HG02642 (cell line): Measurements from ENCODE around the gene ZBTB26.
A peak's percentile ranks its signal among the peaks of the same experiment; 100 is the strongest.

Experiments used
- ATAC-seq: cut with Tn5 transposase; IDR thresholded peaks from one replicate; pipeline ENCODE4 v1.9.1; 2021; ENCODE audit warnings: mild to moderate bottlenecking; ENCODE audit not compliant: unreplicated experiment, poor library complexity

ZBTB26 gene, protein sequence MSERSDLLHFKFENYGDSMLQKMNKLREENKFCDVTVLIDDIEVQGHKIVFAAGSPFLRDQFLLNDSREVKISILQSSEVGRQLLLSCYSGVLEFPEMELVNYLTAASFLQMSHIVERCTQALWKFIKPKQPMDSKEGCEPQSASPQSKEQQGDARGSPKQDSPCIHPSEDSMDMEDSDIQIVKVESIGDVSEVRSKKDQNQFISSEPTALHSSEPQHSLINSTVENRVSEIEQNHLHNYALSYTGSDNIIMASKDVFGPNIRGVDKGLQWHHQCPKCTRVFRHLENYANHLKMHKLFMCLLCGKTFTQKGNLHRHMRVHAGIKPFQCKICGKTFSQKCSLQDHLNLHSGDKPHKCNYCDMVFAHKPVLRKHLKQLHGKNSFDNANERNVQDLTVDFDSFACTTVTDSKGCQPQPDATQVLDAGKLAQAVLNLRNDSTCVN

DNA sequence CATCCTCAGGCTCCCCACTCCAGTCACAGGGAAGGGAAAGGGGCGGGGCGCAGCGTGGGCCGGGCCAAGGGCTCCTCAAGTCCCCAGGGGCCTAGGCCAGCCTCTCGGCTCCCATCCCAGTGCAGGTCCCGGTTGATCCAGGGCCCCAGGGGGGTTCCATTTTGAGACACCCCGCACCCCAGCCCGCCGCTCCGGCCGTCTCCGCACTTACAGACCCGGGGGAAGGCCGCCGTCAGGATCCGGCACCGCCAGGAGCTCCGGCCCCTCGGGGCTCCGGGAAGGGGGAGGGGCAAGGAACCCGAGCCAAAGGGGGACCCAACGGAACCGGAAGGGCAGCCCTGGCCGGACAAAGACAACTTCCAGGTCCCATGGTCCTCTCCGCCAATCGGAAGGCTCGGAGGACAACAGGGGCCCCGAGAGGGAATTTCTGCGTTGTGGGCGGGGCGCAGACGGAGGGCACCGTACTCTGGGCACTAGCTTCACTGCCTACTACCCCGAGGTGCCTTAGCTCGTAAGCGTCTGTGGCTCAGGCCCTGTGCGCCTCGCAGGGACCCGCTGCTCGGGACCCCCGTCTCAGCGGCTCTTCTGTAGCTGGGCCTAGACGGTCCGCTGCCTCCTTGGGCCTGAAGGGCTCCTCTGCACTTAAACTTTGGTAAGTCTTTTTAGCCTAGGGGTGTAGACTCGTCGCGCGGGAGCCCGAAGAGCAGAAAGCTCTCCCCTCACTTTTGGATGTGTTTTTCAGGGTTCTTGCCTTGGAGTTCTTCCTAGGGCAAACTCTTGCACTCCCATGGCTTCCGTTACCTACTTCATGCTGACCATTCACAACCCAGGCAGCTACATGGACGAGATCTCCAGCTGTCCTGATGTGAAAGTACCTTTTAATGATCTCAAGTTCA is at the start of gene ZBTB26:
TSS of gene ZBTB26 (minus strand) at position 287 of the 896 bp plus-strand sequence. CDS start 11,578 bp downstream, outside the sequence.
- ATAC-seq = peak; percentile 98

DNA sequence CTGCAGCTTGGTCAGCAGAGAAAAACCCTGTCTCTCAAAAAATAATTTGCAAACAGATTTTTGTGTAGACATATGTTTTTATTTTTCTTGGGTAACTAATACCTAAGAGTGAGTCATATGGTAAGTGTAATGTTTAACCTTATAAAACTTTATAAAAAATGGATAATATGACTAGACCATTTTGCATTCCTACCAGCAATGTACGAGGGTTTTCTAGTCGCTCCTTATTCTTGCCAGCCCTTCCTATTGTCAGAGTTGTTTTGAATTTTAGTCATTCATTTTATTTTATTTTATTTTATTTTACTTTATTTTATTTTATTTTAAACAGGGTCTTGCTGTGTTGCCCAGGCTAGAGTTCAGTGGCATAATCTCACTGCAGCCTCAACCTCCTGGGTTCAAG is 47.3 kb upstream of the ZBTB26 start:
- no peak for ATAC-seq

DNA sequence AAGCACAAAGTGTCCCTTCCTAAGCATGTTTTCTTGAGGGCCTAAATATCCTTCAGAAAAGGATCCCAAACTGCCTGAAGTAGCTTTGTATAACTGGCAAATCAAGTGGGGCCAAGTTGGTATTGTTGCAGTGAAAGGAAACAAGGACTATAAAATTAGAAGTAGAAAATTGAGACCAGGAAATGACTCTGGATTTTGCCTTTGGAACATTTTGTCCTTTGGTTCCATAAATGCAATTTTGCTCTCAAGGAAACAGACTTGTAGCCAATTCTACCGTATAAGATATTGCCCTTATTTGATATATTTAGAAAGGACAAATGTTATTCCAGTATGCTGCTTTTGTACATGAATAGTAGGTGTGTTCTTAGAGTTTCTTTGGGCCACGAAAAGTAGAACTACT is 43.9 kb upstream of the ZBTB26 start:
- no peak for ATAC-seq

DNA sequence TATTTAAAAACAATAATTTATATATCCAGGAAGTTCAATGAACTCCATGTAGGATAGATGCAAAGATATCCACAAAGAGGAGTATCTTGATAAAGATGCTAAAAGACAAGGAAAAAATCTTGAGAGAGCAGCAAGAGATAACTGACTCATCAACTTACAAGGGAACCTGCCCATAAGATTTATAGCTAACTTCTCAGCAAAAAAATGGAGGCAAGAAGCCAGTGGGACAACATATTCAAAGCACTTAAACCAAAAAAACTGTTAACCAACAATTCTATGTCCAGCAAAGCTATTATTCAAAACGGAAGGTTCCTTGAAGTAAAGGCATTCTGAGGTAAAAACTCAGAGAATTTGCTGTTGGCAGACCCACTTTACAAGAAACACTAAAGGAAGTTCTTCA is 29.8 kb upstream of the ZBTB26 start:
- ATAC-seq = no peak

DNA sequence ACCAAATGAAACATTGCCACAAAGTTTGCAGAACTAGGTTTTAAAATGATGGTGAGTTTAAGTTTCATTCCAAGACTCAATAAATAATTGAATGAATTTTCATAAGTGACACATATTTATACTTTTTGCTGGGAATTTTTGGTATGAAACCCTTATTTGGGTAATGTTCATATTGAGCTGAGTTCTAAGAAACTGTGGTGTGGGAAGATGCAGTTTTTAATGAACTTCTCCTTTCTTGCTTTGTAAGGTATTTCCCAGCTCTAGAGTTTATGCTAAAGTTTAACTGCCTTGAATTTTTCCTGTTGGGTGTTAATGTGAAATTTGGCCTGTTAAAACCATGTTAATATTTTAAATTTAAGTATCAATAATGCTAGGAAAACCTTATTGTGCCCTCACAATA is 24.6 kb upstream of the ZBTB26 start:
- no peak for ATAC-seq

DNA sequence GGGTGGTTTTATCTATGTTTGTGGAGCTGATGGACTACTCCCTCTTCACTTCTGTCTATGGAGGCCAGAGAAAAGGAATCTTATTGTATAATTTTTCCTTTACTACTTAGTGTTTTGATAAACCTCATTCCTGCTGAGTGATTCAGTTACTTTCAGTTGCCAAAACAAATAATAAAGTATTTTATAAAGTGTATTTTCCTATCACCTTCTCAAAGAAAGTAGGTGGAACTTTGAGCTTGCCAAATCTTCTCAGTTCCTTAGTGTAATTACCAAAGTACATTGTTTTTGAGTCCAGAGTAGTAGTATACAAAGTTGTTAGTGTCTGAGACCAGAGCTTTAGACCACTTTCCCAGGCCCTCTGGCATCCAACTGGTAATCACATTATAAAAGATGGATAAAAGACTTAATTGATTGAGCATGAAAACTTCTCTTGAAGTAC is 23.0 kb upstream of the ZBTB26 start:
- ATAC-seq = no peak

DNA sequence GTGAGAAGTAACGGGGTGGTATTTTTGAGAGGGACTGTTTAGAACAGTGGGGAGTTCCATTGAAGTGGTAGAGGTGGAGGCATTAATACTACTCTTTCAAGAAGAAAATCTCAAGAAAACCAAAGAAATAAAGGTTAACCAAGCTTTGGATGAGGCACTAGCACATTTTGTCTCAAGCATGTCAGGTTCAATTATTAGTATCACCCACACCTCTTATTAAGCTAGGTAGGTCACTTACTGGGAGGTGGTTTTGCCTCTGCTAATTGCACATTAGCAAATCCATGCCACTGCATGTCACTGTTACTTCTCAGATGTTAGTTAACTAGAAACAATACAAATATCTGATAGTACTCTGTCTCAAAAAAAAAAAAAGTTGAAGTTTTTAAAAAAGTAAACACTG is 19.7 kb upstream of the ZBTB26 start:
- no peak for ATAC-seq

DNA sequence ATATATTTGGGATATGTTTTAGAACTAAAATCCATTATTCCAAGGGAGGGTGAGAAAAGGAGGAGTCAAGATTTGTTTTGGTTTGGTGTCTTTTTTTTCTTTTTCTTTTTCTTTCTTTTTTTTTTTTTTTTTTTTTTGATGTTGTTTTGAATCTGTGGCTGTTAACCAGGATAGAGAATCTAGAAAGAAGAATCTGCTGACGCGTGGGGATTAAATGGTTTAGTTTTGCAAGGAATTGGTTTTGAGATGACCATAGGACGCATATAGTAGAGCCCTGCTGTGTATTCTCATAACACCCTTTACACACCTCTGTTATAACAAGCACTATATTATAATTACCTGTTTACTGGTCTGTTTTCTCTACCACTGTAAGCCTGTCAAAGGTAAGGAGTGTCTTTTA is 19.0 kb upstream of the ZBTB26 start:
- ATAC-seq = no peak

DNA sequence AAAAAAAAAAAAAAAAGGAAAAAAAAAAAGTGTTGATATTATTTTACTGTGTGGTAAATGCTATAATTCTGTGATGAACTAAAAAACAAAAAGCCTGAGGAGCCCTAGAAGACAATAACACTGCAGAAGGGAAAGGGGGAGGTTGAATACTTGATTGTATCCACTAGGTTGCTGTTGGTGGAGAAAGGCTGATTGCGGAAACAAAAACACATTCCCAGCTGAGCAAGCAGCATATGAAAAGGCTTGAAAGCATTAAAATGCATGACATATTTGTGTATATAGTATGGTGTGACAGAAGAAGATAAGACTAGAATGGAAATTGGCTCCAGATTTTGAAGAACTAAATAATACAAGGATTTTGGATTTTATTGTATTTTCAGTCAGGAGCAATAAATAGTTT is 18.4 kb upstream of the ZBTB26 start:
- no peak for ATAC-seq

DNA sequence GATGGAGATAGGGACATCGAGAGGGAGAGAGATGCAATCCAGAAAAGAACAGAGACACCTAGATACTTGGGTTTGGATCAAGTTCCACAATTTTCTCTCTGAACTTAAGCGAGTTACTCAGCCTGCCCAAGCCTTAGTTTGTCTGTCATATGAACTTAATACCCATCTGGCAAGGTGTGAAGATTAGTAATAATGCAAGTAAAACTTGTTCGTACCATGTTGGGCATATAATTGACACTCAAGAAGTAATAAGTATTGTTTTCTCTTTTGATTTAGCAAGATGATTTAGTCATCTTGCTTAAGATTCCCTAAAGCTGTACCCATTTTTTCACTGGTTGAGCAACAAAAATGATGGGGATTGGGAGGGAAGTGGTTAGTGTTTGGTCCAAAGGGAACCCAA is 17.0 kb upstream of the ZBTB26 start:
- ATAC-seq = no peak

DNA sequence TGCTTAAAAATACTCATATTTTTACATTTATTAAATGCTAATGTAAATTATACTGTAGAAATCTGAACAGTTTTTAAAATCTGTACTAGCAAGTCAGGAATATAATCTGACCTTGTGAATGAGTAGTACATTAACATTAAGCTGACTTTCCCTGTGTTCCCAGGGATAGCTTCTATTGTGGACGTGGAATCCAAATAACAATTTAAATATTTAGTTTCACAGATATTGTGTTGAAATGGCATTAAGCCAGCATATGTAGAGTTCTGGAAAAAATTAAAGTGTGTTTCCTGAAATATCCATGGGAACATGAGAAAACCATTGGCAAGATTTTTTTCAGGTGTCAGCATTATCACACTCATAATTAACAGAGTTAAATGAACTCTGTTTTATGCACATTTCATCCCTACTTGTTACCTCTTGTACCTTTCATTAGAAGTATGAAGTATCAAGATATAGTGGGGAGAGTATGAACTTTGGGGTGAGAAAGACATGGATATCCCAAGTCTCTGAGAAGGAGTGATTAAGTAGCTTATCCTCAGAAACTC is 15.2 kb upstream of the ZBTB26 start:
- no peak for ATAC-seq

DNA sequence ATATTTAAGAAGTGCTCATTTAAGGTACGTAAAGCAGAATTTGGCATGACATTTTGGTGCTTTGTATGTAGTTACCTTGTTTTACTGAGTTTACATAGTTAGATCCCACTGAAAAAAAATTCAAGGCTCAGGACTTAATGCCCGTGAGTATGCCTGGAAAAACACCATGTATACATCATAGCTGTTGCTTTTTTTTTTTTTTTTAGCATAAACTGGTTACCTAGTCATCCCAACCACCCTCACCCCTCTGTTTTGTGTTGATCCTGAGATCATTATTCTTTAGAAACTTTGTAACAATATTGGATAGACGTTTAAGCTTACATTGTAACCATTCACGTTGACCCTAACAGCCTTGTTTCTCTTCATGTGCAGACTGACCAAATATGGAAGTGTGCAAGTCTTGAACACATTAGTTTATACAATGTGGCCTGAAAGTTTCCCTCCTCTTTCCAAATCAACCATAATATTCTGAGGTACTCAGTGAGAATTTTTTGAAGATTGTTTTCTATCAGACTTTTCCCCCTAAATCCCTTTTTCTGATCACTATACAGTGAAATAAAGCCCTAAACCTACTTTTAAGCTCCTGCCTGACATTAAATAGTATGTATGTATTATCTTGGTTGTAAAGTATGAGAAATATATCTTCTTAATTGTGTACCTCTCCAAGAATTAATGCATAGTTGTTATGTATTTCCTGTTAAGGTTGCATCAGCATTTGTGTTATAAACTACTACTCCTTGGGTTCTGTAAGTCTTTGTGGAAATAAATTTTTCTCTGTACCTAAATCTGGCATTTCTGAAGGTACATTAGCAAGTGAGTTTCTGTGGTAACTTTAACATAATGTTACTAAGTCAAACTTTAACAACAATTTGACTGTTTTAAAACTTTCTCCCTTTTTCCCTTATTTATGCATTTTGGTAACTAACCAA is 13.9 kb upstream of the ZBTB26 start:
- ATAC-seq = no peak

DNA sequence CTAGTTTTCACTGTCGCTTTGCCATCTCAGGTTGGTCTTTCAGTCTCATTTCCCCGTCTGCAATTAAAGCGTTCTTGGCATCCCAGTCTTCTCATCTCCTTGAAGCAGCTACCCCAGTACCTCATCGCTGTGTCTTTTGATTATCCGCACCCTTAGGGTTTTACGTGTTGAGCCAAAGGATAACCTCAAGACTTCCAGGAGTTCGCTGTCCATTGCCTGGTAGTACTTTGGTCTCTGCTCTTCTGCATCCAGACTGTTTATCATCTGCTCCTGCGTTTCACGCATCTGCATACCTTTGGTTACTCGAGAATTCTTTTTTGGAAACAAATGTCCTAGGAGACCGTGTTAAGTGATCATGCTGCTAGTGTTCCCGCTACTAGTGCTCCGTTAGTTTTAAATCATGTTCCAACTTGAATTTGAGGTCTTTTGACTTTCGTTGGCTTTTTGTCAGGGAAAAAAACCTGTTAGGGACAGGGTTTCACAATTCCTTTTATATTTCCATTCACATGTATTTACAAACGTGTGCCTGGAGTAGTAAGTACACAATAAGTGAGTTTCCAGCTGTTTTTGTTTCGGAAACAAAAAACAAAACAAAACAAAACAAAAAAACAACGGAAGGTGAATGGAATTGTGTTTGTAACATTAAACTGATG is 10.4 kb upstream of the ZBTB26 start:
- ATAC-seq = no peak

DNA sequence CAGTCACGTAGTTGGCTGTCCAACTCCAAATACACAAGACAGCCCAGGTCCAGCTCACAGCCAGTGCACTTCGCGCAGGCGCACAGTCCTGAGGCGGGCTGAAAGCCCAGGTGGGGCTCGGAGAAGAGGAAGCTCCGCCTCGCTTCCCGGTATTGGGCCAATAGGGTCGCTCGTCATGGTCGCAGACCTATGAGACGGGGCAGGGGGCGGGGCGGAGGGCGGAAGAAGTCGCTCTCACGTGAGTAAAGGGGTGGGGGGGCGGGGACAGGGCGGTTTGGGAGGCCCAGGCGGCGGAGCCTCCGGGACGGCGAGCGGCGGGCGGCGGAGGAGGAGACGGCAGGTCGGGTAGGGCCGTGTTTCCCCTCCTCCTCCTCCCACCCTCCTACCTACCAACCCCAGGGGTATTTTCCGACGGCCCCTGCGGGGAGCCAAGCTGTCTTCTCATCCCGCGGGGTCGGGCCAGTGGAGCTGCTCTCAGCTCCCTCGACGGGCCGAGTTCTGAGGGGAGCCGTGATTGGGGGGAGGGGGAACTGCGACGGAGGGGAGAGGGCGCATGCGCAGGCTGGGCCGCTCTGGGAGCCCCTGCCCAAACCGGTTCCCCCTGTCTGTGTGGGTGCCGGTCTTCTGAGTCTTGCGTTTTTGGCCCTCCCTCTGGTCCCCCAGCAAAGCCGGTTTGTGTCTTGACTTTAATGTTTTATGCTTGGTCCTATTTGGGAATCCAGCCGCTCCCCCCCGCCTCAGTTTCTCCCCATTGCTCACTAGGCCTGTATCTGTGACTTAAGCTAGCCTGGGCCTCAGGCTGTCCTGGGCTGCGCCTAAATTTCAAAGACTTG is 9.7 kb upstream of the ZBTB26 start, which contains the start of gene RABGAP1:
TSS of gene RABGAP1 (plus strand) at position 272 of the 833 bp plus-strand sequence. CDS start 16,040 bp downstream, outside the sequence.
- peak; percentile 99 for ATAC-seq

DNA sequence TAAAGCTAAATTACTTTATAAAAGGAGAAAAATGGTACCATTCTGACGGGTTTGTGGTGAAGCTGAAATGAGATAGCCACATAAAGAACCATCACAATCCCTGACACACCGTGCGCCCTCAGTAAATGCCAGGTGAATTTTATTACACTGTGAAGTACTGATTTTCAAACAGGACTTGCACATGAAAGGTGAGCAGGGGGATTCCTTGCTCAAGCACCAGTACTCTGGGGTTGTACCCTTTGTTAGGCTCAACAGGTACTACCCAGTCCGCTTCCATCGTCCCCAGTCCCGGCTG is 9.1 kb upstream of the ZBTB26 start:
- ATAC-seq = no peak

DNA sequence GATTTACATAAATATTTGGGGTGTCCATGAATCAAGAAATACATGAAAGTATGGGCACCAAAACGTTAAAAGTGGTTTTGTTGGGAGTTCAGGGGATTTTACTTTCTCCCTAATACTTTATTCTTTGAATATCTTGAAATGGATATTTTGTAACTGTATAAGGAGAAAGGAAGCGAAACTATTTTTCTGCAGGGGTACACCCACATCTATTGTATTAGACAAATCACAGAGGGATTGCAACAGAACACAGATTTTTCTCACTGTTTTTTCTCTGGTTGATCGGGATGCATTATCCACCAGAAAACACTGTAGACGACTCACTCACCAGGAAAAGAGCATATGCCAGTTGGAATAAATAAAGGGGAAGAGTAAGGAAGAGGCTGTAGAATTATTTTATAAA is 8.3 kb upstream of the ZBTB26 start:
- no peak for ATAC-seq

DNA sequence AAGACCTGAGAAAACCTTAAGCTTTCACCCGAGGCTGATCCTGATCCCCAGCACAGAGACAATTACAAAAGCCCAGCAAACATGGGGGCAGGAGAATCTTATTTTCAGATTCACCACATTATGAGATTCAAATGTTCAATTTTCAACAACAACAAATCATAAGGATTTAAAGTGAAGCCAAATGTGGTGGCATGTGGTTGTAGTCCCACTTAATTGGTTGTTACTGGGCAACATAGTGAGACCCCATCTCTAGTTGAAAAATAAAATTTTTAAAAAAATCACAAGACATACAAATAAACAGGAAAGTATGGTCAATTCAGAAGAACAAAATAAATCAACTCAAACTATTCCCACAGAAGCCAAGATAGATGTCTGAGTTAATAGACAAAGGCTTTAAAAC is 5.6 kb upstream of the ZBTB26 start:
- no peak for ATAC-seq

DNA sequence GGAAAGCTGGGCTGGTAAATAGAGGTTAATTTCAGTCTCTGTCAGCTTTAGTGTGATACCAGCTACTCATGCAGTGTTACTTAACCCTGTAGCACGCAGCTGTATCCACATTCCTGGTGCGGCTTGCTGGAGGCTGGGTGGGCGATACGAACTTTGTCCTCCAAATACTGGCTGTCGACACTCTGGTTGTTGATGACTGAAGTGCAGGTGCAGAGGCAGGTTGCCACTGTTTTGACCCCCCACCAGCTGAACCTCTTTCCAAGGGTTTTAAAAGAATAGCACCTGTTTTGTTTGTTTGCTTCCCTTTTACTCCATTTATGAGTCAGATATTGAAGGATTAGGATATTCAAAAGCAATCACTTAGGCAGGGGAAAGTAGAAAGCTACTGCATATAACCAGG is 5.2 kb upstream of the ZBTB26 start:
- no peak for ATAC-seq
